ENCODE measurements around the gene TRIM2.

DNA sequence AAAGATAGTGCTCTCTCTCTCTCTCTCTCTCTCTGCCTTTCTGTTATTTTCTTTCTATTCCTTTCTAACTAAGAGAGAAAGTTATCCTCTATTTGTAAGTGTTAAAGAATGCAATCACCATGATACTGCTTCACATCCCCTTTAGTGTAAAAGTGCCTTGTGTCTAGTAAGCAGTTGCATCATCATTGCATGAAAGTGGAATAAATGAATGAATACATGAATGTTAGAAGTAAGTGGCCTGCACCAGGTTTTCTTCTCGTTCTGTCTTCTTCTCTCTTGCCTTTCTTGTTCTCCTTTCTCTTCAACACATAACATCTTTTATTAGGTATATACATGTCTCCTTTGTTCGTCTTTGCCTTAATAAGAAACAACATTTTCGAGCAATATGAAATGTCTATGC is 35.2 kb downstream of the TRIM2 start:
- TF ChIP-seq, protein P1, sequence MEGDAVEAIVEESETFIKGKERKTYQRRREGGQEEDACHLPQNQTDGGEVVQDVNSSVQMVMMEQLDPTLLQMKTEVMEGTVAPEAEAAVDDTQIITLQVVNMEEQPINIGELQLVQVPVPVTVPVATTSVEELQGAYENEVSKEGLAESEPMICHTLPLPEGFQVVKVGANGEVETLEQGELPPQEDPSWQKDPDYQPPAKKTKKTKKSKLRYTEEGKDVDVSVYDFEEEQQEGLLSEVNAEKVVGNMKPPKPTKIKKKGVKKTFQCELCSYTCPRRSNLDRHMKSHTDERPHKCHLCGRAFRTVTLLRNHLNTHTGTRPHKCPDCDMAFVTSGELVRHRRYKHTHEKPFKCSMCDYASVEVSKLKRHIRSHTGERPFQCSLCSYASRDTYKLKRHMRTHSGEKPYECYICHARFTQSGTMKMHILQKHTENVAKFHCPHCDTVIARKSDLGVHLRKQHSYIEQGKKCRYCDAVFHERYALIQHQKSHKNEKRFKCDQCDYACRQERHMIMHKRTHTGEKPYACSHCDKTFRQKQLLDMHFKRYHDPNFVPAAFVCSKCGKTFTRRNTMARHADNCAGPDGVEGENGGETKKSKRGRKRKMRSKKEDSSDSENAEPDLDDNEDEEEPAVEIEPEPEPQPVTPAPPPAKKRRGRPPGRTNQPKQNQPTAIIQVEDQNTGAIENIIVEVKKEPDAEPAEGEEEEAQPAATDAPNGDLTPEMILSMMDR (IDR thresholded peaks at IDR 0.05 in 4 of 5, conservative IDR thresholded peaks at IDR 0.05 in 1 of 5), result no peak
- no peak for TF ChIP-seq POLR2A (IDR thresholded peaks at IDR 0.05)
